ENCODE measurements around the gene IAH1. TPM values are rescaled to one million over a fixed set of nuclear protein-coding genes. Genes with fewer than 3 reads are reported as not detected.

IAH1 gene
- total and polyA plus RNA-seq, 2 of the 4 experiments (the other 2 are of a cell fraction) = 84.5 to 89.8 TPM

DNA sequence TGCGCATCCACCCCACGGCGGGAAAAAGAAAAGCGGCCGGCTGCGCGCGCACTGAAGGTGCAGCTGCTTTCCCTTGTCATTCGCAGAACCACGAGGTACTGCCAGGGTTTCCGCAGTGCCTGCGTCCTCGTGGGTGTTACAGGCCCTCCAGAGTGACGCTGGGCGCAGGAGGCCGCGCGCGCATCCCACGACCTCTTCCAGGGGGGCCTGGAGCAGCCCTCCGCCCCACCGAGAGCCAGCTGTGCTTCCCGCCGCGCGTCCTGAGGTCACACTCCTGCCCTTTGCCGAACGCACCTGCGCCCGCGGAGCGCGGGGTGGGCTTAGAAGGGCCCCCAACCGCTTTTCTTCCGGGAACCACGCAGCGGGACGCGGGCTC, 378 bp upstream of the IAH1 start:
- H2BK120ac ChIP-seq (ENCODE audit: low read depth, low read length) = peak overlapping the region; percentile 5; the same call in 1 of the 2 replicates
- CTCF ChIA-PET = no interaction called here
- no peak overlapping the region for H2BK20ac ChIP-seq (ENCODE audit: low read depth, low read length)
- POLR2A ChIA-PET (ENCODE audit: unreplicated experiment) = interaction anchor here (0.6 kb wide), 1 partner anchor 51 kb away, joined by 3 read pairs; no protein-coding TSS in a partner anchor
- H3K23ac ChIP-seq (ENCODE audit: low read depth, low read length) = no peak overlapping the region; the same call in 1 of the 2 replicates
- H3K9me1 ChIP-seq (ENCODE audit: insufficient read depth, low read length) = 0 out of 2 replicates have a peak, but pooled peaks cover 8% of the 10 kb centered on the region
- H4K91ac ChIP-seq (ENCODE audit: insufficient read depth, low read depth, low read length) = peak overlapping the region; percentile 78
- H3K27me3 ChIP-seq (ENCODE audit: control insufficient read depth, insufficient read depth, low read length) = no peaks in the 10 kb centered on the region
- DNase-seq (no peak), ATAC-seq (ENCODE audit: low read depth) (peak; percentile 5)
- H3K4me2 ChIP-seq (ENCODE audit: low read depth, low read length) = peak overlapping the region; percentile 98
- H3K4ac ChIP-seq (ENCODE audit: low read depth, low read length) = peak overlapping the region; percentile 73
- H4K20me1 ChIP-seq (ENCODE audit: insufficient read depth, low read length) = peaks cover 8% of the 10 kb centered on the region; the same call in 1 of the 2 replicates
- no peak overlapping the region for H3K14ac ChIP-seq (replicated peaks; ENCODE audit: low read depth, low read length)
- peak overlapping the region; percentile 48; the same call in 1 of the 2 replicates for H2AK5ac ChIP-seq (ENCODE audit: low read depth, low read length)
- no peaks in the 10 kb centered on the region for H3K9me3 ChIP-seq (ENCODE audit: control insufficient read depth, insufficient read depth, low read length)
- 21% methylated on average over 26 of the region's 39 CpGs; no CpG with 5 or more reads in 1 of the 2 experiments for WGBS, 2 experiments (ENCODE audit: extremely low coverage in 2 of 2, insufficient read length in 1 of 2)
- peak overlapping the region; percentile 56 for H2AK9ac ChIP-seq (replicated peaks; ENCODE audit: low read depth, low read length, poor library complexity)
- peaks cover 24% of the 10 kb centered on the region for H3K36me3 ChIP-seq (ENCODE audit: control insufficient read depth, insufficient read depth, low read length)
- intact Hi-C loops (cut with micrococcal nuclease) (no loop called here), dilution Hi-C loops (cut with HindIII; ENCODE audit: low sequenced_read_pairs, unreplicated experiment) (no loop called here), in situ Hi-C loops (cut with MboI; ENCODE audit: low sequenced_read_pairs) (no loop called here)
- peak overlapping the region; percentile 98 to 99 for H4K8ac ChIP-seq (ENCODE audit: low read depth in 2 of 2, low read length in 2 of 2)
- H3K27ac ChIP-seq (ENCODE audit: insufficient read depth, low read length) = peak overlapping the region; percentile 72
- H3K4me1 ChIP-seq (ENCODE audit: control insufficient read depth, insufficient read depth, low read length) = peaks cover 15% of the 10 kb centered on the region
- peaks cover 16 to 52% of the 10 kb centered on the region in 2 experiments for H3K79me1 ChIP-seq (ENCODE audit: low read depth in 1 of 2, low read length in 2 of 2)
- no TSS peak for BruUV-seq (replicated peaks)
- H2BK5ac ChIP-seq (ENCODE audit: low read depth, low read length, poor library complexity, severe bottlenecking) = peak overlapping the region; percentile 50
- no peak overlapping the region for H2BK15ac ChIP-seq (ENCODE audit: low read depth, low read length)
- peak overlapping the region; percentile 91; the same call in 1 of the 2 replicates for H3K18ac ChIP-seq (ENCODE audit: low read depth, low read length)
- peak overlapping the region; percentile 99 for H3K4me3 ChIP-seq (ENCODE audit: insufficient read depth, low read depth, low read length)
- peak overlapping the region; percentile 81 for H3K9ac ChIP-seq (ENCODE audit: low read depth, low read length)
- no peak overlapping the region for H3K56ac ChIP-seq (ENCODE audit: extremely low read depth, insufficient read depth, low read length)
- H2AFZ ChIP-seq (replicated peaks; ENCODE audit: low read length, poor library complexity) = peak overlapping the region; percentile 95
- TF ChIP-seq CHD1 (IDR thresholded peaks at IDR 0.05; ENCODE audit: low read depth, low read length) (no peak), ELK1 (IDR thresholded peaks at IDR 0.05; ENCODE audit: borderline replicate concordance, low read depth, low read length) (no peak), CTCF (conservative IDR thresholded peaks at IDR 0.05; ENCODE audit: low read depth, low read length) (no peak)
- H4K5ac ChIP-seq (ENCODE audit: low read depth, low read length) = peak overlapping the region; percentile 99

Data from IMR-90 (cell line).